NT2/D1 (cell line): ENCODE results near the gene CLSTN3.

Experiments used
- SUZ12 ChIP-seq: IDR thresholded peaks from 2 replicates; pipeline ENCODE4 v1.6.1; 2011; ENCODE audit not compliant: insufficient read length, insufficient read depth; ENCODE audit errors: extremely low read depth
- YY1 ChIP-seq: IDR thresholded peaks from 2 replicates; pipeline ENCODE4 v1.6.1; 2011; ENCODE audit not compliant: insufficient read length, insufficient read depth

- TF ChIP-seq YY1 (no peak), SUZ12 (no peak)
These were observed 12.8 kb downstream of the CLSTN3 start for GRCh38 chr12:7142809-7143465.
